Retinal pigment epithelial cell (primary cell): ENCODE data around the gene DEXI.
A peak's percentile ranks its signal among the peaks of the same experiment; 100 is the strongest.

Experiments
- DNase-seq: peaks from one replicate; pipeline ENCODE4 v3.0.0-alpha.2; 2010; ENCODE audit warnings: low read depth
- H3K4me3 ChIP-seq: 2 replicates; pipeline ENCODE4 v1.5.1; 2011; ENCODE audit warnings: mild to moderate bottlenecking, low read length, control low read depth, moderate library complexity
- TF ChIP-seq, protein P1 (sequence below): conservative IDR thresholded peaks from 2 replicates; pipeline ENCODE4 v1.5.1; 2011; ENCODE audit warnings: low read depth, low read length, control low read depth, inconsistent platforms

The DEXI gene

DNA sequence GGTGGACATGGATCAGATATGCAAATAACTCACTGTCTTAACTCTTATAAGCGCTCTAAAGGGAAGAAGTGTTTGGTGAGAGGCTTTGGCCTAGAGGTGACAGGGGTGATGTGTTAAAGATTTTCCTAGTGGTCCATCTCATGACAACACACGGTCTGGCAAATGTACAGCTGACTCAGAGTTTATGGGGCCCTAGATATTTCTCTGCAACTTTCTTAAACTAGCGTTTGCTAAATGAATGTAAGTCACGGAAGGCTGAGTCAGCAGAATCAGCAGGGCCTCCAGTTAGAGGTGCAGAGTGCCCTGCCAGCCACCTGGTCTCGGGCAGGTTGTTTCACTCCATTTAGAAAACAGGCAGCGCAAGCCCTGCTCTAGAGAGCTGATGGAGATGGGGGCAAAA lies 42.2 kb upstream of the DEXI start:
- no peak overlapping the region for H3K4me3 ChIP-seq
- TF ChIP-seq, protein P1, sequence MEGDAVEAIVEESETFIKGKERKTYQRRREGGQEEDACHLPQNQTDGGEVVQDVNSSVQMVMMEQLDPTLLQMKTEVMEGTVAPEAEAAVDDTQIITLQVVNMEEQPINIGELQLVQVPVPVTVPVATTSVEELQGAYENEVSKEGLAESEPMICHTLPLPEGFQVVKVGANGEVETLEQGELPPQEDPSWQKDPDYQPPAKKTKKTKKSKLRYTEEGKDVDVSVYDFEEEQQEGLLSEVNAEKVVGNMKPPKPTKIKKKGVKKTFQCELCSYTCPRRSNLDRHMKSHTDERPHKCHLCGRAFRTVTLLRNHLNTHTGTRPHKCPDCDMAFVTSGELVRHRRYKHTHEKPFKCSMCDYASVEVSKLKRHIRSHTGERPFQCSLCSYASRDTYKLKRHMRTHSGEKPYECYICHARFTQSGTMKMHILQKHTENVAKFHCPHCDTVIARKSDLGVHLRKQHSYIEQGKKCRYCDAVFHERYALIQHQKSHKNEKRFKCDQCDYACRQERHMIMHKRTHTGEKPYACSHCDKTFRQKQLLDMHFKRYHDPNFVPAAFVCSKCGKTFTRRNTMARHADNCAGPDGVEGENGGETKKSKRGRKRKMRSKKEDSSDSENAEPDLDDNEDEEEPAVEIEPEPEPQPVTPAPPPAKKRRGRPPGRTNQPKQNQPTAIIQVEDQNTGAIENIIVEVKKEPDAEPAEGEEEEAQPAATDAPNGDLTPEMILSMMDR = no peak
- no peak for DNase-seq

DNA sequence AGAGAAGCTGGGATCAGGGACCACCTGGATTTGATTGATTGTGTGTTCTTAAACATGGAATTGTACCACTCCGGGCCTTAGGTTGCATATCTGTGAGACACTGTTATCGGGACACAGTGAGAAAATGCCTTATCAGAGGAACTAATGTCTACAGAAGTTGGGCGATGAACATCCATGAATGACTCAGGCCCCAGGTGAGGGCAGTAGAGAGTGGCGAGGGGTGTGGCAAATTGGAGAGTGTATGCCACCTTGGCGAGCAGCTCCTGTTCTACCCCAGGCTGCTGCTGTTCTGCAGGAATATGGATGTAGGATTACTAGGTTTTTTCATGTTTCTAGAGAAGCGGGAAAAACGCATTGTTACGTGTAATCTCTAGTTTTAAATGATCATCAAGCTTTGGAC lies 40.9 kb upstream of the DEXI start:
- no peak for DNase-seq
- TF ChIP-seq, protein P1 = peak; percentile 24
- H3K4me3 ChIP-seq = no peak overlapping the region

DNA sequence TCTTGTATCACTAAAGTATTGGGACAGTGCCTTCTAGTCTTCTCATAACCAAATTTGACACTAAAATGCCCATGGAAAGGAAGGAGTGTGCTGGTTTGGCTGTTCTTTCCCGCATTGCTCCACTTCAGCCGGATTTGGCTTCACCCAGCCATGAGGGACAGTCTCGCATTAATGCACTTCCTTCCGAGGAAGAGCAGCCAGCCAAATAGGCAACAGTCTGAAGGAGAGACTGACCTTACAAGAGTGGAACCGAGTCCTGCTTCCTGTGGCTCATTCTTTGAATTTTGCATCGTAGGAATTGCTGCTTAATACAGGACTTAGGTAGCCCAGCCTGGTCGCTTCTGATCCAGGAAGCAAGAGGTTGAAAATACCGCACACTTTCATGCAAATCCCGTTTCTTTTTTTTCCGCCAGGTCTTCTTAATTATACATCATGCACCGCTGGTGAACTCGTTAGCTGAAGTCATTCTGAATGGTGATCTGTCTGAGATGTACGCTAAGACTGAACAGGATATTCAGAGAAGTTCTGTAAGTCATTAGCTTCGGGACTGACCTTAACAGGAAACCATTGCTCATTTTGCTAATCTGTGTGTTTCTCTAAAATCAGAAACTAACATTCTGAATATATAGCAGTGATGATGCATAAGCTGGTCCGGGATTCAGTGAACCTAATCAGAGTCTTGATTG lies 40.3 kb upstream of the DEXI start:
- no peak for DNase-seq
- TF ChIP-seq, protein P1 = no peak

DNA sequence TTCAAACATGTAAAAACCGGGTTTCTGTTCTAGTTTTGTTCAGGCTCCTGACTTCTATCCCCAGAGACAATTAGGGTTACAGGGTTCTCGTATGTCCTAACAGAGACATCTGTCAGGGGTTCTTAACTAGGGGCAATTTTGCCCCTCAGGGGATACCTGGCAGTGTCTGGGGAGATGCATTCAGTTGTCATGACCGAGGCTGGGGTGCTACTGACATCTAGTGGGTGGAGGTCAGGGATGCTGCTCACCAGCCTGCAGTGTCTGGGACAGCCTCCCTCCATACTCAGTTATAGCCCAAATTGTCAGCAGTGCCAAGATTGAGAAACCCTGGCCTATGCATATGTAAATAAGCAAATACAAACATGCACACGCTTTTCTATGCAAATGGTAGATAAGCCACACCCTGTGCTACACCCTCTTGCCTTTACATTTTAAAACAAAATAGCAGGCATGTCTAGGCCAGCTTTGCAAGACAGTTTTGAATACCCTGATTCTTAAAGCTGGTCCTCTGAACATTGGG lies 39.5 kb upstream of the DEXI start:
- H3K4me3 ChIP-seq = no peak overlapping the region
- DNase-seq = no peak
- TF ChIP-seq, protein P1 = peak; percentile 43

More for the DNA sequence above, 40.3 kb upstream of the DEXI start:
- no peak overlapping the region for H3K4me3 ChIP-seq

DNA sequence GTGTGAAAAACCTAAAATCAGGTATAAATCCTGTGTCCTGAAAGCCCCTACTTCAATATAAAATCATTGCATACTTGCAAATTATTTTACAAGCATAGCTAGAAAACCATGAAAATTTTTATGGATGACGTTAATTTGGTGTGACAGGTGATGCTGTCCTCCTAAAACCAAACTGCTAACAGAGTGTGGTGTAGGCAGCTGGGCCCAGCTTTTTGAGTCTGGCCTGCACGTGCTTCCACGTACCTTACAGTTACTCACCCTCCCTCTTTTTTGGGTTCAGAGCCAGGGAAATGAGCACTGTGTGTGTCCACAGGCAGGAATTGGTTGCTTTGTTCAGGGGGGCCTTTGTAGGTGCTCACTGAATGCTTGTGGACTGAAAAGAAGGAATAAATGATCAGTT lies 38.5 kb upstream of the DEXI start:
- no peak for DNase-seq
- no peak overlapping the region for H3K4me3 ChIP-seq
- TF ChIP-seq, protein P1 = no peak

DNA sequence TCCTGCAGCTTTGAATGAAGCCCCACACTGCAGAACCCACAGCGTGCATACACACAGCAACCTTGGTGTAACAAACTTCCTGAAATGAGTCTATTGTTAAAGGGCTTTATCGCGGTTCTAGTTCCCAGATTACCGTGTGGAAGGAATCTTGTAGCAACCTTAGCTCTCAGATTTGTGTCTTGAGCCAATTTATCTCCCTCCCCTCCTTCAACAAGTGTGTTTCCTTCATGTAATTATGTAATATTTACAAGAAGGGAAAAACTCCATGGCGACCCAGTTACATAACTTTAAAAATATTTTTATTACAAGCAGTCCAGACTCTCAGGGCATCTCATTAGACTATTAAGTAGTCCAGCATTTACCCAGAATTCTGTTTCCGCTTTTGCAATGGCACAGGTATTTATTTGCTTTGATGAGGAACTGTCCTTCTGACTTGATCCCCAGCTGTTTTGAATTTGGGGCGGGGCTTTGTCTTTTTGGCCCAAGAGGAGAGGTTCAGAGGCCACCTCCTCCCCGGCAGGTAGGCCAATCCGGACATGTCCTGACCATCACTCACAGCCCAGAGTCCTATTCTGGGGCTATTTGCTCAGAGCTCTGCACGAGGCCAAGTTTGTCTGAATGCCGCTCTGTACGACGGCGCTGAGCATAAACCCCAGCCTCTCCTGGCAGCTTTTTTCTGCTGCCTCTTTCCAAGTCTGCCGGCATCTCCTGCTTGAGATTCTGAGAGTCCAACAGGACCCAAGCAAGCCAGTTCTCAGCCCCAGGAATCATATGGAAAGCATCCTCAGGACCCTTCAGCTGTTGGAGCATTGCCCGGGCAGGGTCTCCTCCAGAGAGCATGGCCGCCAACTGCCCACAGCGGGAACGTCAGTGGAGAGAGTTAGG lies 37.7 kb upstream of the DEXI start:
- DNase-seq = peak; percentile 33
- no peak overlapping the region for H3K4me3 ChIP-seq
- TF ChIP-seq, protein P1 = no peak
